GM18907 (cell line): ENCODE results near the gene MUC2.

Experiments
- ATAC-seq: cut with Tn5 transposase; IDR thresholded peaks from one replicate; pipeline ENCODE4 v1.9.1; 2021; ENCODE audit warnings: mild to moderate bottlenecking, moderate library complexity; ENCODE audit not compliant: unreplicated experiment

Gene MUC2

GRCh38 chr11:1118755-1119603 is 44.3 kb downstream of the MUC2 start:
- no peak for ATAC-seq

- ATAC-seq, result no peak
Measured at GRCh38 chr11:1119604-1120146, 45.0 kb downstream of the MUC2 start.

- ATAC-seq, result no peak
Measured at GRCh38 chr11:1120532-1121330, 46.1 kb downstream of the MUC2 start.

GRCh38 chr11:1121331-1121812 is 46.7 kb downstream of the MUC2 start:
- ATAC-seq, result no peak

- ATAC-seq, result no peak
Measured at GRCh38 chr11:1121813-1122663, 47.4 kb downstream of the MUC2 start.

GRCh38 chr11:1122664-1123002 is 48.0 kb downstream of the MUC2 start:
- ATAC-seq, result no peak

- no peak for ATAC-seq
Measured at GRCh38 chr11:1123970-1124369, 49.3 kb downstream of the MUC2 start.
